Germinal center (tissue), 1 donor: ENCODE measurements around the gene GAB4.

ENCODE experiments used
- DNase-seq: peaks from one replicate; pipeline ENCODE4 v3.0.0; 2012; ENCODE audit warnings: mixed read lengths, low spot score

Gene GAB4

GRCh38 chr22:16914006-16914405 is 94.0 kb downstream of the GAB4 start:
- DNase-seq: no peak

DNA sequence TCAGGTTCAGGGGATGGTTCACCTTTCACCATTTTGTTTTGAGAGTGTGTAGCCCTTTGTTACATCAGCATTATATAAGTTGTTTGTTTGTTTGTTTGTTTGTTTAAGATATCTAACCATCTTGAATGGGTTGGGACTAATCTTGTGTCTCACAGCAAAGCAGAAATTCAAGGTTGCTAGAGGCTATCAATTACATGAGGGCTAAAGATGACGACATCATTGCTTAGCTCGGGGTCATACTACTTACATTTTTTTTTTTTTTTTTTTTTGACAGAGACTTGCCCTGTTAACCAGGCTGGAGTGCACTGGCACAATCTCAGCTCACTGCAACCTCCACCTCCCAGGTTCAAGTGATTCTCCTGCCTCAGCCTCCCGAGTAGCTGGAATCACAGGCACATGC is 95.7 kb downstream of the GAB4 start:
- no peak for DNase-seq
